Esophagus mucosa (tissue), 1 donor: ENCODE results near the gene GPATCH4. TPM values are rescaled to one million over a fixed set of nuclear protein-coding genes. Genes with fewer than 3 reads are reported as not detected.
"Not testable (repeated sequence)": the region's sequence is repeated elsewhere in the genome, so short reads cannot be mapped to it uniquely, and the experiment has no call there.

Source experiments
- ATAC-seq: fragments of 200-7000 bp; cut with Tn5 transposase; one replicate; pipeline ENCODE4 v1.9.1; 2020
- total RNA-seq: library from RNA; stranded (reverse); gene quantifications from one replicate; pipeline ENCODE4 v1.2.4, GENCODE V29; 2023
- donor health status: DM: yes; HTN: yes; CAD: no.

GPATCH4 gene
- total RNA-seq, 1 donor from 2014 or later: 20.3 TPM

GRCh38 chr1:156626079-156626438, 24.8 kb upstream of the GPATCH4 start:
- ATAC-seq: no peak

GRCh38 chr1:156625436-156626078, 24.3 kb upstream of the GPATCH4 start:
- peak; percentile 41 for ATAC-seq

GRCh38 chr1:156624814-156625435, 23.6 kb upstream of the GPATCH4 start:
- ATAC-seq: peak; percentile 11

GRCh38 chr1:156623946-156624813, 22.9 kb upstream of the GPATCH4 start:
- peak; percentile 61 for ATAC-seq

DNA sequence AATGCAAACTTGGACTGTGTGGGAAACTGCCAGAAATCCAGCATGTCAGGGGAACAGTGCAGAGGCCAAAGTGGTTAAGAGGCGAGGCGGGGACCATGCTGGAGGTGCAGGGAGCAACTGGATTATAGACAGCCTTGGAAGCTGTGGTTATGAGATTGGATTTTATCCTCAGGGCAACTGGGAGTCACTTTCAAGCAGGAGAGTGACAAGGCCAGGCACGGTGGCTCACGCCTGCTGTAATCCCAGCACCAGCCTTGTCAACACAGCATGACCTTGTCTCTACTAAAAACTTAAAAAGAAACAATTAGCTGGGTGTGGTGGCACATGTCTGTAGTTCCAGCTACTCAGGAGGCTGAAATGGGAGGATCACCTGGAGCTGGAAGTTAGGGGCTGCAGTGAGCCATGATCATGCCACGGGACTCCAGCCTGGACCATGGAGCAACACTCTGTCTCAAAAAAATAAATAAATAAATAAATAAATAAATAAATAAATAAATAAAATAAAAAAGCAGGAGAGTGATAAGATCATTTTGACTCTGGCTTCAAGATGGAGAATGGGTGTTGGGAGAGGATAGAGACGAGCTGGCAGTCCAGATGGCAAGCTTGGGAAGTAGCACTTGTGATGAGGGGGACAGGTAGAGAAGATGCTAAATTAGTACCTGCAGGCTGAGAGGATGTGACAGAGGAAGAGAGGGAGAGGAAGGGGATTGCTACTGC, 21.5 kb upstream of the GPATCH4 start:
- no peak for ATAC-seq

DNA sequence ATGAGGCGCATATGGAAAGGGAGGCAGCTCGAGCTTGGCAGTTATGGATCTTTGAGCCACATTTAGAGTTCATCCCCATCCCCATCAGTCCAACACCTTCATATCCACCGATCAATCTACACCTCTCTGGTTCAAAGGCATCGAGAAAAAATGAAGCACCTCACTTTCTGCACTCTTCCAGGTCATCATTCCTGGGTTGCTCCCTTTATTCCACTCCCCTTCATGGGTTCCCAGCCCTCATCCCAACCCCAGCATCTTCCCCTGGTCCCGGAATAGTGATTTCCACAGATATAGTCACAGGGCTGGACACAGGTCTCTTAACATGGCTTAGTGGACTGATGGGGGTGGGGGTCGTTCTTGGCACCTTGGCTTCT, 18.3 kb upstream of the GPATCH4 start:
- no peak for ATAC-seq

GRCh38 chr1:156618853-156619581, 17.7 kb upstream of the GPATCH4 start, which contains the start of gene HAPLN2:
Gene HAPLN2, plus strand, starts transcription at chr1:156619415. Its CDS starts 4,076 bp downstream, at chr1:156623491.
- ATAC-seq: no peak

- ATAC-seq: no peak
Observed at GRCh38 chr1:156616463-156616862, 15.2 kb upstream of the GPATCH4 start.

DNA sequence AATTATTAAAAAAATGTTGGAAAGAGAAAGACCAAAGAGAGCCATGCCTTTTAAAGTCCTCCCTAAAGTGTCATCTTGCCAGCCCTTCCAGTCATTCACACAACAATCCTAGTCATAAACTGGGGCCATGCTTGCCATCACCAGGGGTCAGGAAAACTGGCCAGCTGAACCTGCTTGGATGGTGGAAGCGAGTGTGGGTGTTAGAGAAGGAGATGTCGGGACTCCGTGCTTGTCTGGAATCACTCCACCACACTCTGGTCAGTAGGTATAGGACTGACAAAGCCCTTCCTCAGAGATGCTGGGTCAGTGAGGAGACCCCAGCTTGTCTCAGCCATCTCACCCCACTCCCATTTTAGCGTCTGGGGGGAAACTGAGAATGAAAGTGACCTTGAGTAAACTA, 14.7 kb upstream of the GPATCH4 start:
- no peak for ATAC-seq

GRCh38 chr1:156612666-156613065, 11.4 kb upstream of the GPATCH4 start:
- no peak for ATAC-seq

- not testable (repeated sequence) for ATAC-seq
Observed at GRCh38 chr1:156610072-156610471, 8.8 kb upstream of the GPATCH4 start.

GRCh38 chr1:156608981-156609380, 7.7 kb upstream of the GPATCH4 start:
- peak; percentile 76 for ATAC-seq

DNA sequence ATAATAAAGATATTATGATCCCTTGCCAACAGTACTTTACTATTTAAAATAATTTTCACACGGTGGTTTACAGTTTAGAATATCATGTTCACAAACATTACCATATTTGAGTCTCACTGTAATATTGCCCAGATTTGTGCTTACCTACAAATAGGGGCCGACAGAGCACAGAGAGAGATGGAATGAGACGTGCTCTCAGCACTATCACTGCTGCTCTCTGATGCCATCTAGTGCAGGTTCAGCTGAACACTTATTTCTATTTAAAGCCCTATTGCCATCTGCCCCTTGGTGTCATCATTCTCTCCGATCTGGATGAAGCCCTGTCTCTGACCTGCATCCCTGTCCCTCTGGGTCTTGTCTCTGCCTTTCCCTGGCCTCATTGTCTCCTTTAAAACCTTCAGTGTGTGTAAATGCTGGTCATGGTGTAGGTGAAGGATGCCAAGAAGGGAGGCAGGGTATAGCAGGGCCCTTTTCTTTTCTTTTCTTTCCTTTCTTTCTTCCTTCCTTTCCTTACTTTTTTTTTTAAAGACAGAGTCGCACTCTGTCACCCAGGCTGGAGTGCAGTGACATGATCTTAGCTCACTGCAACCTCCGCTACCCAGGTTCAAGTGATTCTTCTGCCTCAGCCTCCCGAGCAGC, 6.9 kb upstream of the GPATCH4 start:
- ATAC-seq: peak; percentile 91

DNA sequence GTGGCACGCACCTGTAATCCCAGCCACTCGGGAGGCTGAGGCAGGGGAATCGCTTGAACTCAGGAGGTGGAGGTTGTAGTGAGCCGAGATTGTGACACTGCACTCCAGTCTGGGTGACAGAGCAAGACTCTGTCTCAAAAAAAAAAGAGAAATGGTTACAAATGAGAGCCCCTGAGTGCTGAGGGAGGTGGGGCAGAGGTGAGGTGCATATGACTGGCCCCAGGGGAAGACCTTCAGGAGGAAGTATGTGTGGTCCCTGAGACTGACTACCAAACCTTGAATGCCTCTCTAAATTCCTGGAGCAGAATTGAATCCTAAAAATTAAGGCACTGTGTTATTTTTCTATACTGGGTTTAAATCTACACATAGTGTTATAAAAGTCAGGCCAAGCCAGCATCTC, 6.1 kb upstream of the GPATCH4 start:
- ATAC-seq: not testable (repeated sequence)

DNA sequence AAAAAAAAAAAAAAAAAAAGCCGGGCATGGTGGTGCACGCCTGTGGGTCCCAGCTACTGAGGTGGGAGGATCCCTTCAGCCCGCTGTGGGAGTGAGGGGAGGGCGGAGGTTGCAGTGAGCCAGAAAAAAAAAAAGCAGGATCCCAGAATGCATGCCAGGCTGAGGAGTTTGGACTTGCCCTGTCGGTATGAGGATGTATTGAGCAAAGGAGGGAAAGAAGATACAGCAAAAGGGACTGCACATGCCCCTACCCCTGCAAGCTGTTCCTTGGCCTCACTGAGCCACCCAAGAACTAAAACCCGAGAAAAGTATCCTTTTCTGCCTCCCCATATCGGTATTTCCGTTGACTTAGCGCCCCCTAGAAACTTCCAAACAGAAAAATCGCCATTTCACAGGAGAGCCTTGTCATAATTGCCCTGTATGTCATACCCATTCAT, 1.3 kb upstream of the GPATCH4 start:
- ATAC-seq: peak; percentile 70

DNA sequence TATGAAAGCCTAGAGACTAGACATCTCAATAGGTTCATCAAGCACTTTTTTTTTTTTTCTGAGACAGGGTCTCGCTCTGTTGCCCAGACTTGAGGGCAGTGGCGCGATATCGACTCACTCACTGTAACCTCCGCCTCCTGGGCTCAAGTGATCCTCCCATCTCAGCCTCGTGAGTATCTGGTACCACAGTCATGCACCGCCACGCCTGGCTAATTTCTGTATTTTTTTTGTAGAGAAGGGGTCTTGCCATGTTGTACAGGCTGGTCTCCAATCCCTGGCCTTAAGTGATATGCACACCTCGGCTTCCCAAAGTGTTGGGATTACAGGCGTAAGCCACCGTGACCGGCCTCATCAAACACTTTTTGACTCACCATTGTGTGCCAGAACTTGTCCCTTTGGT, 613 bp upstream of the GPATCH4 start:
- peak; percentile 16 for ATAC-seq

DNA sequence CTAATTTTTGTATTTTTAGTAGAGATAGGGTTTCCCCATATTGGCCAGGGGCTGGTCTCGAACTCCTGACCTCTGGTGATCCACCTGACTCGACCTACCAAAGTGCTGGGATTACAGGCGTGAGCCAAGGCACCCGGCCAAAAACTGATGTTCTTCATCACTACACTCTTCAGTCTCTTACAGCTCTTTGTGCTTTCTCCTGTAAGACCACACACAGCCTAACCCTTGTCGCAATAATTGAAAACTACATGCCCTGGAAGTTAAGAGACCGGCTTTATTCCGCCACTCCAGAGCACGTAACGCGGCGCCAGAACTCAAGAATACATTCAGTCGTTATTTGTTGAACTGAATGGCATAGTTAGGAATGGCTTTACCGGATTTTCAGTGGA, 552 bp downstream of the GPATCH4 start:
- ATAC-seq: no peak

- peak; percentile 40 for ATAC-seq
Observed at GRCh38 chr1:156599811-156600210, 1.5 kb downstream of the GPATCH4 start.

DNA sequence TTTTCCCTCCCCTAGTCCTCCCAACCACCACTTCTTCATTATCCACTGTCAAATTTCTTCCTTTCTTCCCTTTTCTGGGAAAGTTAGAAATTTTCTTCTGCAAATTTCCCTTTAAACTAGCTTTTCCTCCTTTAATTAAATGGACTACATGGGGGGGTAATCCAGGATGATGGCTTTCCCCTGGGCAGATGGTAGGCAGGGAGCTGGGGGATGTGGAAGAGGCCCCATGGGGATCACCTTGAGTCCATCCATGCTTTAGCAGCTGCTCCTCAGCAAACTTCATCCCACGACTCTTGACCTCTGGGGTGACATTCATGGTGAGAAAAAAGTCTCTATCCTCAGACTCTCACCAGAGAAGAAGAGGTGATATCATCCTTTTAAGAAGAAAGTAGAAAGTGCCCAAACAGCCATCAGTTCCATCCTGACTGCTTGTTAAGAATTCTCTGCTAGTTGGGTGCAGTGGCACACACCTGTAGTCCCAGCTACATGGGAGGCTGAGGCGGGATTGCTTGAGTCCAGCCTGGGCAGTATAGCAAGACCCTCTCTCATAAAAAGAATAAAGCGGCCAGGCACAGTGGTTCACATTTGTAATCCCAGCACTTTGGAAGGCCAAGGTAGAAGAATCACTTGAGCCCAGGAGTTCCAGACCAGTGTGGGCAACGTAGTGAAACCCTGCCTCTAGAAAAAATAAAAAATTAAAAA, 2.4 kb downstream of the GPATCH4 start:
- ATAC-seq: no peak

- ATAC-seq: no peak
Observed at GRCh38 chr1:156598125-156598524, 3.2 kb downstream of the GPATCH4 start.

GRCh38 chr1:156596426-156596825, 4.9 kb downstream of the GPATCH4 start:
- ATAC-seq: no peak
